Posterior cingulate gyrus (tissue), 11 donors: ENCODE data around the gene GTF3C6.
"Not testable (repeated sequence)": the region's sequence is repeated elsewhere in the genome, so short reads cannot be mapped to it uniquely, and the experiment has no call there.

Experiments used
- DNase-seq, 10 donors: peaks; one replicate each; pipeline versions ENCODE4 v3.0.0 to v3.0.0-alpha.2; 2020 to 2021; ENCODE audit warnings: mixed read lengths in 3 of 10
- intact Hi-C: fragments of 100-400 bp; cut with DNase I; formaldehyde crosslinking; loops from one replicate; pipeline ENCODE4 v1.15.1; 2023

Gene GTF3C6

DNA sequence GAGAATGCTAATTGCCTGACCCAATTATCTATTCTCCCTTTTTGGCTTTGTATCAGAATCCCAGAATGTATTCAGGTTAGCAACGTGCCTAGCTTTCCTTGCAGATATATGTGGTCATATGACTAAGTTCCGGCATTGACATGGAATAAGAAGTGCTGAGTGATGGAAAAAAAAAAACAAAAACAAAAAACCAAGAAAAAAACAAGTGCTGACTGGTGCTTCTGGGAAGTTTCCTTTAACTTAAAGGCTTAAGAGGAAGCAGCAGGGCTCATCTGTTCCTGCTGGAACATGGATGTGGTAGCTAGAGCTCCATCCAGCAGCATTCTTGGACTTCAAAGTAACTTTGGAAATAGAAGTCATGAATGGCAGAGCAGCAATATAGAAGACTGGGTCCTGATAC lies 13.0 kb downstream of the GTF3C6 start:
- intact Hi-C loops, result no loop called here
- no peak for DNase-seq

DNA sequence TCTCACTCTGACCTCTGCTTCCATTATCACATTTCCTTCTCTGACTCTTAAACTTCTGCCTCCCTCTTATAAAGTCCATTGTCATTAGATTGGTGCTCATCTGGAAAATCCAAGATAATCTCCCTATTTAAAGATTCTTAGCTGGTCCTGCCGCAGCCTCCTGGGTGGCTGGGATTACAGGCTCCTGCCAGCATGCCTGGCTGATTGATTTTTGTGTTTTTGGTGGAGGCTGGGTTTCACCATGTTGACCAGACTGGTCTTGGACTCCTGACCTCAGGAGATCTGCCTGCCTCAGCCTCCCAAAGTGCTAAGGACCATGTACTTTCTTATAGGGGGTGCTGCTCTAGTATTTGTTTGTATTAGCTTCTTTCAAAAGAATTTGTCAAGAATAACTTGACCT lies 18.1 kb downstream of the GTF3C6 start:
- no peak for DNase-seq
- intact Hi-C loops, result no loop called here

DNA sequence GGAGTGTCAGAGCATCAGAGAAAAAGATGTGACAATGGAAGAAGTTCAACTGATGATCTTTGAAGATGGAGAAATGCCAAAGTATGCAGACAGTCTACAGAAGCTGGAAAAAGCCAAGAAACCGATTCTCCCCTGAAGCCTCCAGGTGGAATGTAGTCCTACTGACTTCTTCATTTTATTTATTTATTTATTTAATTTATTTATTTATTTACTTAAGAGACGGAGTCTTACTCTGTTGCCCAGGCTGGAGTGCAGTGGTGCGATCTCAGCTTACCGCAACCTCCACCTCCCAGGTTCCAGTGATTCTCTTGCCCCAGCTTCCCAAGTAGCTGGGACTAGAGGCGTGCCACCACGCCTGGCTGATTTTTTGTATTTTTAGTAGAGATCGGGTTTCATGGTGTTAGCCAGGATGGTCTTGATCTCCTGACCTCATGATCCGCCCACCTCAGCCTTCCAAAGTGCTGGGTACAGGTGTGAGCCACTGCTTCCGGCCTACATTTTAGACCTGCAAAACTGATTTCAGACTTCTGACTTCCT lies 21.1 kb downstream of the GTF3C6 start:
- DNase-seq, result no peak

DNA sequence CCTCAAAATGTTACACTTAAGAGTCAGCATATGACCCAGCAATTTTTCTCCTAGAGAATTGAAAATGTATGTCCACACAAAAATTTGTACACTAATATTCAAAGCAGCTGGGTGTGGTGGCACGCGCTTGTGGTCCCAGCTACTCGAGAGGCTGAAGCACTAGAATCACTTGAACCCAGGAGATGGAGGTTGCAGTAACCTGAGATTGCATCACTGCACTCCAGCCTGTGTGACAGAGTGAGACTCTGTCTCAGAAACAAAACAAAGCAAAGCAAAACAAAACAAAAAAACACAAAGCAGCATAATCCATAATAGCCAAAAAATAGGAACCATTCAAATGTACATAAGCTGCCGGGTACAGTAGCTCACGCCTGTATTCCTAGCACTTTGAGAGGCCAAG lies 21.7 kb downstream of the GTF3C6 start:
- no peak for DNase-seq
- intact Hi-C loops, result no loop called here

More for the DNA sequence above, 21.1 kb downstream of the GTF3C6 start:
- intact Hi-C loops, result no loop called here

DNA sequence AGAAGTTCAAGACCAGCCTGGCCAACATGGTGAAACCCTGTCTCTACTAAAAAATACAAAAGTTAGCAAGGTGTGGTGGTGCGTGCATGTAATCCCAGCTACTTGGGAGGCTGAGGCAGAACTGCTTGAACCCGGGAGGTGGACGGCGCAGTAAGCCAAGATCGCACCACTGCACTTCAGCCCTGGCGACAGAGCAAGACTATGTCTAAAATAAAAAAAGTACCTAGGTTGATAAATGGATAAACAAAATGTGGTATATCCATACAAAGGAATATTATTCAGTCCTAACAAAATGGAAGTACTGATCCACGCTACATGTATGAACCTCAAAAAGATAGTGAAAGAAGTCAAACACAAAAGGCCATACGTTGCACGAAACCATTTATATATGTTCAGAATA lies 22.1 kb downstream of the GTF3C6 start:
- intact Hi-C loops, result loop anchor here (1.0 kb wide), 1 partner anchor 22 kb away; the partner anchor contains the start of gene GTF3C6
- DNase-seq, result no peak

DNA sequence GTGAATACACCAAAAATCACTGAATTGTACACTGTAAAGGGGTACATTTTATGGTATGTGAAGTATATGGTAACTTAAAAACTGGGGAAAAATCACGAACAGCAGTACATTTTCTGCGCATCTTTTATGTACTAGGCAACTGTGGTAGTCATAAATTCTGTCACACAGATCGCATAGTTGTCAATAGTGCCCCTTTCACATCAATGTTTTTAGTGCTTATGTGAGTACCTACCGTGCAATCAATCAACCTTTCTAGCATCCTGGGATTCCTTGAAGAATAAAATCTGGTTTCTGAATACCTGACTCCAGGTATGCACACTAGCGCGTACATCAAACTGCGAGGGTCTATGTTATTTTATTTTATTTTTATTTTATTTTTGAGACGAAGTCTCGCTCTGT lies 22.7 kb downstream of the GTF3C6 start:
- no peak for DNase-seq
- intact Hi-C loops, result loop anchor here (1.0 kb wide), 1 partner anchor 23 kb away; the partner anchor contains the start of gene GTF3C6

DNA sequence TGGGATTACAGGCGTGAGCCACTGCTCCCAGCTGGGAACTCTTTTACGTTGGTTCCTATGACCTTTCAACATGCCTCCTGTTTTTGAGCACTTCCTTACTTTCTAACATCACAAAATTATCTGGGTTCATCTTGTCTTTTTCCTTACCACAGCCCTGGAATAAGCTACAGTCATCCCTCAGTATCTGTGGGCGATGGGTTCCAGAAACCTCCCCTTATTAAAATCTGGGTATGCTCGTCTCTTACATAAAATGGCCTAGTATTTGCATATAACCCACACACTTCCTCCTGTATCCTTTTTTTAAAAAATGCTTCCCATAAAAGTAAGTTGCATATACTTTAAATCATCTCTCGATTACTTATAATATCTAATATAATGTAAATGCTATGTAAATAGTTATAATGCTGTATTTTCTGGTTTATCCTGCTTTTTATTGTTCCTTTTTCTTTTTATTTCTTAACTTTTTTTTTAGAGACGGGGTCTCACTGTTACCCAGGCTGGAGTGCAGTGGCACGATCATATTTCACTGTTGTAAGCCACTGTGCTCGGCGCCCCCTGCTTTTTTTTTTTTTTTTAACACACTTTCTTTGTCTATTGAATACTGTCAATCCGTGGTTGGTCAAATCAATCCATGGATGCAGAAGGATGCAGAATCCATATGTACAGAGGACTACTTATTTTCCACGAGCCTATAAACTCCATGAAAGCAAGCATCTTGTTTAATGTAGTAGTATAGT lies 32.5 kb downstream of the GTF3C6 start:
- intact Hi-C loops, result no loop called here

DNA sequence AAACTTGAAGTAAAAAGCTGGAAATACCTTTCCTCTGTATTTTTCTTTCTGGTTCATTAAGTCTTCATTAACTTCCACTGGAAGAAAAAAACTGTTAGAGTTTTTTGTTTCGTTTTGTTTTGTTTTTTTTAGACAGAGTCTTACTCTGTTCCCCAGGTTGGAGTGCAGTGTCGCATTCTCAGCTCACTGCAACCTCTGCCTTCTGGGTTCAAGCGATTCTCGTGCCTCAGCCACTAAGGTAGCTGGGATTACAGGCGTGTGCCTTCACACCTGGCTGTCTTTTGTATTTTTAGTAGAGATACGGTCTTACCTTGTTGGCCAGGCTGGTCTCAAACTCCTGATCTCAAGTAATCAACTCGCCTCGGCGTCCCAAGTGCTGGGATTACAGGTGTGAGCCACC lies 38.2 kb downstream of the GTF3C6 start:
- intact Hi-C loops, result no loop called here
- no peak for DNase-seq

More for the DNA sequence above, 32.5 kb downstream of the GTF3C6 start:
- DNase-seq, result no peak

DNA sequence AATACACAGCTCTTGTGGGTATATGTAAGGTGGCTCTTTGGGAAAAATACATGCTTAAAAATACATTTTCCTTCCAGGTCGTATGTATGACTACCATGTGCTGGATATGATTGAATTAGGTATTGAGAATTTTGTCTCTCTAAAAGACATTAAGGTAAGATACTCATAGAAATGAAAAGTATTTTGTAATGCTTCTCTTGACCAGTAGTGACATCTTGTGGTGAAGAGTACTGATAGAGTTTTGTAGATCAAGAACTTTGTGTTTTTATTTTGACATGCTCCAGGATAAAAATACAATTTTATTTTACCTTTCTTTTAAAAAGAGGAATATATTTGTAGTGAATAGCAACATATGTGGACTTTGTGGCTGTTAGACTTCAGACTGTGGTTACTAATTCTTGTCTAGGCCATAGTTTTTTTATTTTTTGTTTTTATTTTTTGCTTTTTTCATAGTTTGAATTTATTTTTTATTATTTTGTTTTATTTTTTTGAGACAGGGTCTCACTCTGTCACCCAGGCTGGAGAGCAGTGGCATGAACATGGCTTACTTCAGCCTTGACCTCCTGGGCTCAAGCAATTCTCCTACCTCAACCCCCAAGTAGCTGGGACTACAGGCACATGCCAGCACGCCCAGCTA lies 41.2 kb downstream of the GTF3C6 start:
- no peak for DNase-seq
- intact Hi-C loops, result loop anchor here (1.0 kb wide), 1 partner anchor 471 kb away; no protein-coding TSS in a partner anchor

DNA sequence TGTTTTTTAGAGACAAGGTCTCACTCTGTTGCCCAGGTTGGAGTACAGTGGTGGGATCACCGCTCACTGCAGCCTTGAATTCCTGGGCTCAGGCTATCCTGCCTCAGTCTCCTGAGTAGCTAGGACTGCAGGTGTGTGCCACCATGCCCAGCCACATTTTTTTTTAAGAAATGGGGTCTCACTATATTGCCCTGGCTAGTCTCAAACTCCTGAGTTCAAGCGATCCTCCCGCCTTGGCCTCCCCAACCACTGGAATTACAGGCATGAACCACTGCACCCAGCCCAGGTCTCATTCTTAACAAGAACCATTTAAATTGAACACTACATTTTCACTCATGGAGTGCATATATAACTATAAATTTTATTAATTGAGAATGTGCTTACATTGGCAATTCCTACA lies 43.8 kb downstream of the GTF3C6 start:
- intact Hi-C loops, result no loop called here

DNA sequence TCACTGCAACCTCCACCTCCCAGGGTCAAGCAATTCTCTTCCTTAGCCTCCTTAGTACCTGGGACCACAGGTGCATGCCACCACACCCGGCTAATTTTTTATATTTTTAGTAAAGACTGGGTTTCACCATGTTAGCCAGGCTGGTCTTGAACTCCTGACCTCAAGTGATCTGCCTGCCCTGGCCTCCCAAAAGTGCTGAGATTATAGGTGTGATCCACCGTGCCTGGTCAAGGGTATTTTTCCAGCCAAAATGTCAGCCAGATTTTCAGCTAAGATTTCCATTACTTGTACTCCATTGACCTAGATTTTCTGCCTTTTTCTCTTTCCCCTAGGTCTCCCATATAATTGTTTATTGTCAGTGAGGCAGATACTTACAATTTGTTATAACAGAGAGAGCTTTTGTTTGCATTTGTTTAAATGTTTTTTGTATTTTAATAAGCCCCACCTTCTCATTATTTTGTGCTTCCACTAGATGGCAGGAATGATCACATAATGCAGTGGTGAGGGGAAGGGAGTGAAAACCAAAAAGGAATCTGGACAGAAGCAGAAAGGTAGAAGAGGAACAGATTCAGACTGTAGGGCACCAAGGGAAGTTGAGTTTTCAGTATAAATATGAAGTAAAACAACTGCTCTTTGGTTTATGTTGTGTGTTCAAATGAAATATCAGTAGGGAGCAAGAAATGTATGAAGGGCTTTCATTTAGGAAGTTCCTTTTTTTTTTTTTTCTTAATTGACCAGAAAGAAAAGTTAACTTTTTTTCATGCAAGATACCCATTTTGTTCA lies 53.0 kb downstream of the GTF3C6 start:
- intact Hi-C loops, result loop anchor here (2.0 kb wide), 1 partner anchor 199 kb away; no protein-coding TSS in a partner anchor

More for the DNA sequence above, 43.8 kb downstream of the GTF3C6 start:
- no peak for DNase-seq

DNA sequence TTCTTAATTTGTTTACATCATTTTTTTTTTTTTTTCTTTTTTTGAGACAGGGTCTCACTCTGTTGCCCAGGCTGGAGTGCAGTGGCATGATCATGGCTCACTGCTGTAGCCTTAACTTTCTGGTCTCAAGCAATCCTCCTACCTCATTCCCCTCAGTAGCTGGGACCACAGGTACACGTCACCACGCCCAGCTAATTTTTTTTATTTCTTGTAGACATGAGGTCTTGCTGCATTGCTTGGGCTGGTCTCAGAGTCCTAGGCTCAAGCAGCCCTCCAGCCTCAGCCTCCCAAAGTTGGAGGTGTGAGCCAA lies 53.6 kb downstream of the GTF3C6 start:
- no peak for DNase-seq
- intact Hi-C loops, result no loop called here

More for the DNA sequence above, 53.0 kb downstream of the GTF3C6 start:
- DNase-seq, result no peak

DNA sequence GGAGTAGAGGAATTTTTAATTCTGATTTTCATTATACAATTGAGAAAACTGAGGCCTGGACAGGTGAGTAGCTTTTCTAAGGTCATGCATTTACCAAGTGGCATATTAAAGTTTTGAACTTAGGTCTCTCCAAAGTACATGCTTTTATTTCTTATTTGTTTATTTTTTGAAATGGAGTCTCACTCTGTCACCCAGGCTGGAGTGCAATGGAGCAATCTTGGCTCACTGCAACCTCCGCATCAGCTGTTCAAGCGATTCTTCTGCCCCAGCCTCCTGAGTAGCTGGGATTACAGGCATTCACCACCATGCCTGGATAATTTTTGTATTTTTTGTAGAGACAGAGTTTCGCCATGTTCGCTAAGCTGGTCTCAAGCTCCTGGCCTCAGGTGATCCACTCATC lies 54.0 kb downstream of the GTF3C6 start:
- DNase-seq, intact Hi-C loops: not testable (repeated sequence)

DNA sequence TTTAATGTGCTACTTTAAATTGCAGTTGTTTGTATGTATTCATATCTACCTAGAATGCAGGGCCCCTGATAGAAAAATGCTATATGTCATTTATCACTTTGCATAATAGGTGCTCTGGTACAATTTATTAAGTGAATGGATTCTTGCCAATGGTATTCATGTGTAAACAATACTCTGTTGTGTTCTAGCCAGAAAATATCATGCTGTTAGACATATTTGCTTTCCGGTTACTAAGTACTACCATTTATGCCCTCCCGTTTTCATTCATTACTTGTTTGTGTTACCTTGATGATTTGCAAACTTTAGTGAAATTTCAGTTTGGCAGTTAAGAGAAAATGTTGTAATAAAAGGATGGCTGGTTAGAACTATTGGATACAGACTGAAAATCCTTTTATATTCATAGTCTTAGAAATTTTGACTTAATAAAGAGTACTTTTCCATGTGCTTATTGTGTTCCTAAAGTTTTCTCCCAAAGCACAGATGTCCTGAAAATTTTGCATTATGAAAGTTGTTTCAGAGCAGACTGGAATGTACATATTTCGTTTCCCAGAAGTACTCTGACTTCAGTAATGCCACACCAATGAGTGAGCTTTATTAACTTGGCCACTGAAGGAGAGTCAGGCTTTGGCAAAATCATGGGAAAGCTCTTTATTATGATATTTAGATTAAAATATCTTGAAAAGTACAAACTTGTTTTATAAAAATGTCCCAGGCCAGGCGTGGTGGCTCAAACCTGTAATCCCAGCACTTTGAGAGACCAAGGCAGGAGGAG lies 54.8 kb downstream of the GTF3C6 start:
- intact Hi-C loops, result no loop called here
- no peak for DNase-seq

DNA sequence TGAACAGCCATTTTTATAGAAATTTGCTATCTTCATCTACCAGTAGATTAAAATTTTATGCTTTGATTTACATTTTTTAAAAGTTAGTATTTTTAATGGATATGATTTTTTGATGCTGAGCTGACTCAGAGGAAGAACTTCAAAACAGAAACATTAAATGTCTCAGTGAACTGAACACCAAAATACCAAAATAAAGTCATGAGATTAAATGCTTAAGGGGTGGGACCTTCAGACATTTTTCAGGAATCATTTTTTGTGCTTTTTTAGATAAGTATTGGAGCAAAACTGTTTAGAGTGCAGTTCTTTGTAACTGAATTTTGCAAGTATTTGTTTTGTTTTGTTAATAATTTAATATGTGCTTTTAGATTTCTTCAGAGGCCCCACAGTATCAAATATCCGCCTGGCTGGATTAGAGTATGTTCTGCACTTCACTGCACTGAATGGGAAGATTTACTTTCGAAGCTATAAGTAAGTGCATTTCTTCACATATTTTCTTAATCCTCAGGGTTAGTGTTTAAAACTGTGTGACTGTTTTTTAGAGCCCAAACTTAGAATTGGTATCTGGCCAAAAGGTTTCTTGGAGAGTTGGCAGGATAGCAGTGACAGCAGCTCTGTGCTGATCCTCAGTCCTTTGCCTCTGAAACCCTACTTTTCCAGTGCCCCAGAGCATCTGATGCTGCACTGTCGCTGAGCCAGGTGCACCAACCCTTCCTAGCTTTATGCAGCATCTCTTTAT lies 57.1 kb downstream of the GTF3C6 start:
- no peak for DNase-seq
- intact Hi-C loops, result no loop called here

DNA sequence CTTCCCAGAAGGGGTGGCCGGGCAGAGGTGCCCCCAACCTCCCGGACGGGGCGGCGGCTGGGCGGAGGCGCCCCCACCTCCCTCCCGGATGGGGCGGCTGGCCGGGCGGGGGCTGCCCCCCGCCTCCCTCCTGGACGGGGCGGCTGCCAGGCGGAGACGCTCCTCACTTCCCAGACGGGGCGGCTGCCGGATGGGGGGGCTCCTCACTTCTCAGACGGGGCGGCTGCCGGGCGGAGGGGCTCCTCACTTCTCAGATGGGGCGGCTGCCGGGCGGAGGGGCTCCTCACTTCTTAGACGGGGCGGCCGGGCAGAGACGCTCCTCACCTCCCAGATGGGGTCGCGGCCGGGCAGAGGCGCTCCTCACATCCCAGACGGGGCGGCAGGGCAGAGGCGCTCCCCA lies 58.7 kb downstream of the GTF3C6 start:
- intact Hi-C loops, result not testable (repeated sequence)

More for the DNA sequence above, 58.7 kb downstream of the GTF3C6 start:
- DNase-seq, result peak in 1 of 10 donors; percentile 80
